Measurements from ENCODE around the gene MAGI2. TPM values are rescaled to one million over a fixed set of nuclear protein-coding genes. Genes with fewer than 3 reads are reported as not detected.

MAGI2 gene
- total RNA-seq, 1 donor from 2014 or later: 0.05 TPM

GRCh38 chr7:78386520-78386919 is 1066.9 kb downstream of the MAGI2 start:
- intact Hi-C loops (cut with micrococcal nuclease): no loop called here

DNA sequence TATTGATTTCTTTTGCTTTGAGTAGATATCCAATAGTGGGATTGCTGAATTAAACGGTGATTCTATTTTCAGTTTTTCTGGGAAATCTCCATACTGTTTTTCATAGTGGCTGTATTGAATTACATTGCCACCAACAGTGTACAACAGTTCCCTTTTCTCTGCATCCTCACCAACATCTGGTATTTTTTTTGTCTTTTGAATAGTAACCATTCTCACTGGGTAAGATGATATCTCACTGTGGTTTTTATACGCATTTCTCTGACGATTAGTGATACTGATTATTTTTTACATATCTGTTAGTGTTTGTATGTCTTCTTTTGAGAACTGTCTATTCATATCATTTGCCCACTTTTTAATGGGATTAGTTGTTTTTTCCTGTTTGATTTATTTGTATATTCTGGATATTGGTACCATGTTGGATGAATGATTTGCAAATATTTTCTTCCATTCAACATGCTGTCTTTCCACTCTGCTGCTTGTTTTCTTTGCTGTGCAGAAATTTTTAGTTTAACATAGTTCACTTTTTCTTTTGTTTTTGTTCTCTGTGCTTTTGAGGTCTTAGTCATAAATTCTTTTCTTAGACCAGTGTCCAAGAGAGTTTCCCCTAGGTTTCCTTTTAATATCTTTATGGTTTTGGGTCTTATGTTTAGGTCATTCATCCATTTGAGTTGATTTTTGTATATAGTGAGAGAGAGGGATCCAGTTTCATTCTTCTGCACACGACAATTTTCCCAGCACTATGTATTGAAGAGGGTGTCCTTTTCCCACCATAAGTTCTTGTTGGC is 1070.2 kb downstream of the MAGI2 start:
- intact Hi-C loops (cut with micrococcal nuclease): no loop called here

DNA sequence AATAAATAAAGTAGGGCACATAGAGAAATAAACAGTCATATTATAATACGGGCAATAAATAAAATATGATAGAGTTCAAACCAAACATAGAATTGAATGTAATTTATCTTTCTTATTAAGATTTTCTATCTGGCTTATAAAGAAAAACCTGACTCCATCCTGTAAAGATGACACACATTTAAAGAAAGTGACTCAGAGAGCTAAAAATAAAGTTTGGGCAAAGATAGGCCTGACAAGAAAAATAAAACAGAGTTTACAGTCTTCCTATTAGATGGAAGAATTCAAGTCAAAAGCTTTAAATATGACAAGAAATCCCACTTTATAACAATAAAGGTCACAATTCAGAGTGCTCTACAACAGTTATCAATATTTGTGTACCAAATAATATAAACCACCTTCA is 1074.3 kb downstream of the MAGI2 start:
- intact Hi-C loops (cut with micrococcal nuclease): no loop called here

DNA sequence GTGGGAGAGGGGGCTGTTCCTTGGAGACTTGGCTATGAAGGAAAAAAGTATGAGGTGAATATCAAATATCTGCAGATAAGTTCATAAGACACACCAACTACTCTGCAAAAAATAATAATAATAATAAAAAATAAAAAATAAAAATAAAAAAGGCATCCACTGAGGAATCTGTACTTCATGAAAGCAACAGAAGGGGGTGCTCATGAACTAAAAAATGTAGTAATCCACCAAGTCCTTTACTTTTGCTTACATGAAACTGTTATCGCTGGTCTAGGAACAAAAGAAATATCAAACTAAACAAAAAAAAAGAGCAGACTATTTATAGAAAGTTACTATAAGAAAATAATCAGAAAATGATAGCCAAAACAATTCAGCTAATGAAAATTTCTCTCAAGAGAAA is 1075.9 kb downstream of the MAGI2 start:
- intact Hi-C loops (cut with micrococcal nuclease): no loop called here

DNA sequence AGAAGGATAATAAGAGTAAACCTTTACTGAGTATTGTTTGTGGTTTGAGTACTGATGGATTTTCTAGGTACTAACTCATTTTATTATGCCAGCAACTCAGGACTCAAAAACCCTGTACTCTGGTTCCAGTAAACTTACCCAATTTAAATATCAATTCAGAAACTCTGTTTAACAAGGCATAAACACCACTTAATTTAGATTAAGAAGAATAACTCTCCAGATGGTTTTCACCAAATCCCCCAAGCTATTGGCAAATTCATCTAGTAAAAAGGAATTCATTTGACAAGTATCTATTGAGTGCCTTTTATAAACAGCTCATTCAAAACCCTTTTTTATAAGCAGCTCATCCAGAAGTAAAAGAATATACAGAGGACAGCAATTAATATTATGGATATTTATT is 1082.5 kb downstream of the MAGI2 start:
- intact Hi-C loops (cut with micrococcal nuclease): no loop called here

- intact Hi-C loops (cut with micrococcal nuclease): no loop called here
Measured at GRCh38 chr7:78368771-78369170, 1084.7 kb downstream of the MAGI2 start.

DNA sequence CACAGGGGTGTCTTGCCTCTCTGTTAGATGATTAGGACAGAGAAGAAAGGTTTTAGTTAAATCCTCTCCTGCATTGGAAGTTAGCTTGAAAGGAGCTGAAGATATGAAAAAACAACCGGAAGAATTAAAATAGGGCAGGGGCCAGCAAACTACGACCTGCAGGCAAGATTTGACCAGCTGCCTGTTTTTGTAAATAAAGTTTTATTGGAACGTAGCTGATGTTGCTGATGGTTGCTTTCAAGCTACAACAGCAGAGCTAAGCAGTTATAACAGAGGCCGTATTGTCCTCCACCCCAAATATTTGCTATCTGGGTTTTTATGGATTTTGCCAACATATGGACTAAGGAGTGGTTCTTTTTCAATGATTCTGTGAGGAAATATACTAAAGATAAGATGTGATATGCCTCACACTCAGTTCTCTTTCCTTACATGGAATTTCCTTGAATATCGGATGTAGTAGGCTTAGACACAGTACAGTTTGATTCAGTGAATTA is 1086.1 kb downstream of the MAGI2 start:
- intact Hi-C loops (cut with micrococcal nuclease): no loop called here

DNA sequence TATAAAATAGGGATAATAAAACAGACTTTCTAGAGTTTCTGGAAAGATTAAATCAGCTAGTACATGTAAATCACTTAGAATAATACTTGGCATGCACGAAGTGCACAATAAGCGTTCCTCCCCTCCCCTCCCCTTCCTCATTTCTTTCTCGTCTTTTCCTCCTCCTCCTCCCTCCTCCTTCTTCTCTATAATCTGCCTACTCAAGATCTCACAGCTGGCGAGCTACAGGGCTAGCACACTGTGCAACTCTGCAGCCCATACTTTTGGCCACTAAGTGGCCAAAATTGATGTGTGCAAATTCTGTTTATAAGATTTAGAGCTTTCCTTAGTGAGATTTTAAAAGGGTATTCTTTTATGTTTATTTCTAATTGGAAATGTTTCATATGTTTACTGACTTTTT is 1089.6 kb downstream of the MAGI2 start:
- intact Hi-C loops (cut with micrococcal nuclease): no loop called here

DNA sequence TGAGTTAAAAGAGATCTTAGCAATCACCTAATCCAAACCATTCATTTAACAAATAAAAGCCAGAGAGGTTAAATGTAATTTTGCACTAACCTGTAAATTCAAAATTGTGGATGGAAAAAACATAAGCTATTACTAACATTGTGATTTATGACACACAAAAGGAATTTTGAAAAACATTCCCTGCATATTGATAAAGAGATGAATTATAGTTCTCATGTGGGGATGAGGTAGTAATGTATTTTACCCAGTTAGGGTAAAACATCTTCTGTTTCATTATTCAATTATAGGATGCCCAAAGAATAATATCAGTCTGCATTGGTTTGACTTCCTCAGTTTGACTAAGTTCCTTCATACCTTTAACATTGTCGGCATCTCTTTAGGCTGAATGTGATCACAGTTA is 1093.6 kb downstream of the MAGI2 start:
- intact Hi-C loops (cut with micrococcal nuclease): no loop called here

GRCh38 chr7:78357709-78358108 is 1095.8 kb downstream of the MAGI2 start:
- intact Hi-C loops (cut with micrococcal nuclease): no loop called here

DNA sequence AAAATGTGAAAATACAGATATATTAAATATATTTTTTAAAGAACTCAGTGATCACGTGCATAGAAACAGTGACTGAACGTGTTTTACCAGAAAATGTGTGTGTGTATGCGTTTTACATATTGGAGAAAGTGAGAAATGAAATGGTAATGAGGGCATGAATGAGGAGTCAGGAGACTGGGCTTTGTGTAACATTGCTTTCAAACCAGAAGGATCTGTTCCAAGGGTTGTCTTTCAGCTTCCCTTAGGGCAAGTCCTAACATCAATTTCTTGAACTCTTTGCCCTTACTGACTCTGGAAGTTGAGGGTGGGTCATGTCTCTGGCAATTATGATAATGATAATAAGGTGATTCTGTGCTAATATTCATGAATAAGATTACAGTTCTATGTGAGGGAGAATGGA is 1097.6 kb downstream of the MAGI2 start:
- intact Hi-C loops (cut with micrococcal nuclease): no loop called here

DNA sequence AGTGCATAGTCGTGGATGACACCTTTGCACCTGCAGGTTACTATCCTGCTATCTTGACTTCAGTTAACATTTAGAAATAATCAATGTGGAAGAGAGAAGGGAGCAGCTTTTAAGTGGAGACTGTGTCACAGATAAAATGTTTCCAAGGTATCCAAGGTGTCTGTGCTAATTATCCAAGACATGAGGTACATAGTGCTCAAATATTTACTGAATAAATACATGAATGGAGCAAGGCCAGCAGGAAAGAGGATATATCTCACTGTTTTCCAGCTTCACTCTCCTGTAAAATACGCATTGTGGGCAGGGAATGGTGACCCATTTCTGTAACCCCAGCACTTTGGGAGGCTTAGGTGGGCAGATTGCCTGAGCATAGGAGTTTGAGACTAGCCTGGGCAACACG is 1102.5 kb downstream of the MAGI2 start:
- intact Hi-C loops (cut with micrococcal nuclease): no loop called here

GRCh38 chr7:78350391-78350790 is 1103.1 kb downstream of the MAGI2 start:
- intact Hi-C loops (cut with micrococcal nuclease): no loop called here

GRCh38 chr7:78346827-78347226 is 1106.6 kb downstream of the MAGI2 start:
- intact Hi-C loops (cut with micrococcal nuclease): no loop called here

GRCh38 chr7:78345979-78346378 is 1107.5 kb downstream of the MAGI2 start:
- intact Hi-C loops (cut with micrococcal nuclease): no loop called here

DNA sequence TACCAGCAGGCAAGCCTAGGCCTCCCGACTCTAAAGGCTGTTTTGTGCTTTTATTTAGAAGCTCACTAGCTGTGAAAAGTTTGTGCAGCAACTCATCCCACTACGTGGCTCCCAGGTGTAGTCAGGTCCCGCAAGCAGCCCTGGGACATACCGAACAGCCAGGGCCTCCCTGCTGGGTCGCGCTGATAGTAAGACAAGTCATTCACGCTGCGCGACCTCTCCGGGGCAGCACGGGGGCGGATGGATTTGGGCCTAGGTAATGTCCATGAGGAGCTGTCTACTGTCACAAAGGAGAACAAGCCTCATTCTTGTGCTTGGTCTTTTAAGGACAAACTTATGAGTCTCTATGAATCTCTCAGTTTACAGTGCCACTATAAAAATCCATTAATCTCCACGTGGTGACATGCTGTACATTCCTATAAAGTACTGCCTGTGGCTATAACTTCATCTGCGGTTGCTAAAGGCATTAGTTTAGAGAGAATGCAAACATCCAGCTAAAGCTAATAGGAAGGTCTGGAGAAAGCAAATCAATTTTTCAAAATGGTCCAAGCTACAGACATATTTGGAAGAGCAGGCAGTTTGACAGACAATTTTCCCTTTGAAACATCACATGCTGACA is 1108.1 kb downstream of the MAGI2 start:
- intact Hi-C loops (cut with micrococcal nuclease): no loop called here

GRCh38 chr7:78334426-78334825 is 1119.0 kb downstream of the MAGI2 start:
- intact Hi-C loops (cut with micrococcal nuclease): no loop called here

- intact Hi-C loops (cut with micrococcal nuclease): no loop called here
Measured at GRCh38 chr7:78333530-78334425, 1119.7 kb downstream of the MAGI2 start.

- intact Hi-C loops (cut with micrococcal nuclease): no loop called here
Measured at GRCh38 chr7:78329001-78329655, 1124.3 kb downstream of the MAGI2 start.

GRCh38 chr7:78327718-78328117 is 1125.7 kb downstream of the MAGI2 start:
- intact Hi-C loops (cut with micrococcal nuclease): no loop called here

GRCh38 chr7:78326876-78327275 is 1126.6 kb downstream of the MAGI2 start:
- intact Hi-C loops (cut with micrococcal nuclease): no loop called here
